ENCODE data around the gene KRTAP26-1. TPM values are rescaled to one million over a fixed set of nuclear protein-coding genes. Genes with fewer than 3 reads are reported as not detected.

The KRTAP26-1 gene
- total RNA-seq, 1 donor from 2014 or later: not detected

DNA sequence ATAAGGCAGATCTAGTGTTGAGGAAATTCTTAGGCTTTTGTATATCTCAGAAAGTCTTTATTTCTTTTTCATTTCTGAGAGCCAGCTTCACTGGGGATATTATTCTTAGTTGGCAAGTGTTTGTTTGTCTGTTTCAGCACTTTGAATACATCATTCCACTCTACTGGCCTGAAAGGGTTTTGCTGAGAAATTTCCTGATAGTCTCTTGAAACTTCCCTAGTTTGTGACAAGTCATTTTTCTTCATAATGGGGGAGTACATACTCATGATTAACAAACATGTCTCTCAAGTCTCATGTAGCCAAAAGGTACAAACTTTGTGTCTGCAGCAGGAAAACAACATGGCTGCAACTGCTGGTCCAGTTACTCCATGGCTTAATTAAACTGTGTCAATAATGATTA, 6.3 kb upstream of the KRTAP26-1 start:
- Mint-ChIP-seq H3K9me3 (ENCODE audit: unreplicated experiment) (peaks cover 1% of the 10 kb centered on the region), H3K4me1 (ENCODE audit: low read depth, unreplicated experiment) (no peaks in the 10 kb centered on the region), H3K27ac (ENCODE audit: unreplicated experiment) (no peak overlapping the region), H3K36me3 (ENCODE audit: unreplicated experiment) (no peaks in the 10 kb centered on the region), H3K27me3 (ENCODE audit: unreplicated experiment) (peaks cover 2% of the 10 kb centered on the region), H3K4me3 (ENCODE audit: unreplicated experiment) (no peak overlapping the region)
- TF ChIP-seq CTCF (IDR thresholded peaks at IDR 0.05; ENCODE audit: partially characterized antibody, unreplicated experiment): no peak
- DNase-seq: no peak

DNA sequence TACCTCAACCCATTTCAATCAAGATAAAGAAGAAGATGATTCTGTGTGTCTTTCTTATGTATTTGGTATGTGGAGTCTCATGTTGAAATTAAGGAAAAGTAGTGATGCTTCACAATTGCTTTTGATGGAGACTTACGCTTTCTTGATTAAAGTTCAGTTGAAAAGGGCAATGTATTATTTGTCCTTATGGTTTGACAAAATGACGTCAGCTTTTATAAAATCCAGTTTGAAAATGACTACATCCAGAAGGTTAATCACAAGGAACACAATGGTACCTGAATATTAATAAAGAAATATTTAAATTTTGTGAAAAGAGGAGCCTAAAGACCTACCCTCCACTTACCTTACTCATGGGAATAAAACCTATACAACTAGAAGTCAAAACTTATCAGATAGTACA, 4.4 kb downstream of the KRTAP26-1 start:
- no peaks in the 10 kb centered on the region for H3K4me1 Mint-ChIP-seq (ENCODE audit: low read depth, unreplicated experiment)

GRCh38 chr21:30306884-30307283, 13.2 kb downstream of the KRTAP26-1 start:
- Mint-ChIP-seq H3K36me3 (ENCODE audit: unreplicated experiment) (no peaks in the 10 kb centered on the region), H3K9me3 (ENCODE audit: unreplicated experiment) (no peaks in the 10 kb centered on the region), H3K27ac (ENCODE audit: unreplicated experiment) (no peak overlapping the region), H3K4me1 (ENCODE audit: low read depth, unreplicated experiment) (no peaks in the 10 kb centered on the region), H3K27me3 (ENCODE audit: unreplicated experiment) (no peaks in the 10 kb centered on the region), H3K4me3 (ENCODE audit: unreplicated experiment) (no peak overlapping the region)
- DNase-seq: no peak
- no peak for TF ChIP-seq CTCF (IDR thresholded peaks at IDR 0.05; ENCODE audit: partially characterized antibody, unreplicated experiment)

More for the DNA sequence above, 4.4 kb downstream of the KRTAP26-1 start:
- TF ChIP-seq CTCF (IDR thresholded peaks at IDR 0.05; ENCODE audit: partially characterized antibody, unreplicated experiment): no peak
- DNase-seq: no peak
- no peaks in the 10 kb centered on the region for H3K36me3 Mint-ChIP-seq (ENCODE audit: unreplicated experiment)
- H3K9me3 Mint-ChIP-seq (ENCODE audit: unreplicated experiment): no peaks in the 10 kb centered on the region
- no peaks in the 10 kb centered on the region for H3K27me3 Mint-ChIP-seq (ENCODE audit: unreplicated experiment)
- H3K27ac Mint-ChIP-seq (ENCODE audit: unreplicated experiment): no peak overlapping the region
- H3K4me3 Mint-ChIP-seq (ENCODE audit: unreplicated experiment): no peak overlapping the region

DNA sequence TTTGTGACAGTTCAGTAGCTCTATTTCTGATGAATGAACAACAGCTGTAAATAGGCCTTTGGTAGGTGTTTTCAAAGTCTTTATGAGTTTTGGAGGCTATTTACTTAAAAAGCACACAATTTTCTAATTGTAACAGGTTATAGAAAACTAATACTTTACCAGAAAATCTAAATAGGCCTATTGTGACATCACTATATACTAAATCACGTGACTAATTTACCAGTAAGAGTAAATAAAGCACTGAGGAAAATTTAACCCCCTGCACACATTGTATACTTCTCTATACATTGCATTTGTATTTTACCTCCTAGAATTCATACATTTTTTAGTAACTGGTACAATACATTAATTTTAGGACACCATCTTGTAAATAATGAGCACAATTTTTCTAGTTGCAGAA, 15.0 kb downstream of the KRTAP26-1 start:
- Mint-ChIP-seq H3K9me3 (ENCODE audit: unreplicated experiment) (no peaks in the 10 kb centered on the region), H3K4me1 (ENCODE audit: low read depth, unreplicated experiment) (no peaks in the 10 kb centered on the region), H3K36me3 (ENCODE audit: unreplicated experiment) (no peaks in the 10 kb centered on the region), H3K4me3 (ENCODE audit: unreplicated experiment) (no peak overlapping the region), H3K27me3 (ENCODE audit: unreplicated experiment) (no peaks in the 10 kb centered on the region), H3K27ac (ENCODE audit: unreplicated experiment) (no peak overlapping the region)
- DNase-seq: no peak
- TF ChIP-seq CTCF (IDR thresholded peaks at IDR 0.05; ENCODE audit: partially characterized antibody, unreplicated experiment): no peak

DNA sequence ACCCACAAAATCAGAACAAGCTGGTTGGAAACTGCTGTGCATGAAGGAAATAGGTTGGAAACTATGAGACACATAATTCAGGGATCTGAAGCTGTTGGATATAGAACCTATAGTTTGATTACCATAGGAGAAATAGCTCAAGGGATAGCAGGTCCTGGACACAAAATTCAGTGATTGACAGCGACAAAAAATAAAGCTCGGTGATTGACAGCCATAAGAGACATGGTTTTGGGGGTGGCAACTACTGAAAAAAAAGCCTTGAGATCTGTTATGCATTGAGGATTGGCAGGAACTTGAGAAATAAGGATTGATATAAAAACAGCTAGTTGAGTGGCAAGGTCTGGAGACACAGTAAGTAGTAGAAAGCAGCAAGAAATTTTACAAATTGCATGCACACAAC, 30.9 kb downstream of the KRTAP26-1 start, which contains the start of gene KRTAP25-1:
TSS of gene KRTAP25-1 (minus strand) at position 300 of the 400 bp plus-strand sequence. CDS start at position 276, 24 bp downstream.
- Mint-ChIP-seq H3K4me1 (ENCODE audit: low read depth, unreplicated experiment) (no peaks in the 10 kb centered on the region), H3K27me3 (ENCODE audit: unreplicated experiment) (no peaks in the 10 kb centered on the region), H3K9me3 (ENCODE audit: unreplicated experiment) (no peaks in the 10 kb centered on the region), H3K27ac (ENCODE audit: unreplicated experiment) (no peak within 1 kb of the TSS), H3K4me3 (ENCODE audit: unreplicated experiment) (no peak within 1 kb of the TSS), H3K36me3 (ENCODE audit: unreplicated experiment) (no peaks in the 10 kb centered on the region)
- no peak for DNase-seq
- no peak for TF ChIP-seq CTCF (IDR thresholded peaks at IDR 0.05; ENCODE audit: partially characterized antibody, unreplicated experiment)

Measured in glutamatergic neuron (in vitro differentiated cells).